ENCODE results near the gene HJURP.
A peak's percentile ranks its signal among the peaks of the same experiment; 100 is the strongest.

Gene HJURP

DNA sequence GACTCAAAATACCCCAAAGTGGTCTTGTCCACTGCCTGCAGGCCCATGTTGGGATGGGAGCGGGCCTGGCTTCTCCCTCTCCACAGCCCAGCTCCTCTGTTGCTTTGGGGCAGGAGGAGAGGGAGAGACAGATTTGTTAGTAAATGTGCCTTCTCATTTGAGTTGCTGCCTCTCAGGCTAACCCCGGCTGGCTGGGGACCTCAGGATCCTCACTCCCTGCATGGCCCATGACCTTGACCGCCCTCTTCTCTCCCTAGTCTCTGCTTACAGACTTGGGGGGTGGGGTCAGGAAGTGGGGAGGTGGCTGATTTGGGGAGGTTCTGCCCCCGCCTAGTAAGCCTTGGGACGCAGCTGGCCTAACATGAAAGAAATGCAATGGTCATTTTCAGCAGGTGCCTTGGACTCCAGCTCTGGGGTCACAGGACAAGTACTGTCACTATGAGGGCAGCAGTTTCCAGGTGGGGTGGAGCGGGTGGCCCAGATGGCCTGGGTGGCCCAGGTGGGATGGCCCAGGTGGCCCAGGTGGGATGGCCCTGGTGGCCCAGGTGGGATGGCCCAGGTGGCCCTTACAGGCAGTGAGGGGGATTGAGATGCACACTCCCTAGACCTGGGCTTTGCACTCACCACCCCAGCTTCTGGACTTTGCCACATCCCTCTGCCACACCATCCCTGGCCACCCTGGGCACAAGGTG is 24.1 kb downstream of the HJURP start:
- DNase-seq, result no peak

DNA sequence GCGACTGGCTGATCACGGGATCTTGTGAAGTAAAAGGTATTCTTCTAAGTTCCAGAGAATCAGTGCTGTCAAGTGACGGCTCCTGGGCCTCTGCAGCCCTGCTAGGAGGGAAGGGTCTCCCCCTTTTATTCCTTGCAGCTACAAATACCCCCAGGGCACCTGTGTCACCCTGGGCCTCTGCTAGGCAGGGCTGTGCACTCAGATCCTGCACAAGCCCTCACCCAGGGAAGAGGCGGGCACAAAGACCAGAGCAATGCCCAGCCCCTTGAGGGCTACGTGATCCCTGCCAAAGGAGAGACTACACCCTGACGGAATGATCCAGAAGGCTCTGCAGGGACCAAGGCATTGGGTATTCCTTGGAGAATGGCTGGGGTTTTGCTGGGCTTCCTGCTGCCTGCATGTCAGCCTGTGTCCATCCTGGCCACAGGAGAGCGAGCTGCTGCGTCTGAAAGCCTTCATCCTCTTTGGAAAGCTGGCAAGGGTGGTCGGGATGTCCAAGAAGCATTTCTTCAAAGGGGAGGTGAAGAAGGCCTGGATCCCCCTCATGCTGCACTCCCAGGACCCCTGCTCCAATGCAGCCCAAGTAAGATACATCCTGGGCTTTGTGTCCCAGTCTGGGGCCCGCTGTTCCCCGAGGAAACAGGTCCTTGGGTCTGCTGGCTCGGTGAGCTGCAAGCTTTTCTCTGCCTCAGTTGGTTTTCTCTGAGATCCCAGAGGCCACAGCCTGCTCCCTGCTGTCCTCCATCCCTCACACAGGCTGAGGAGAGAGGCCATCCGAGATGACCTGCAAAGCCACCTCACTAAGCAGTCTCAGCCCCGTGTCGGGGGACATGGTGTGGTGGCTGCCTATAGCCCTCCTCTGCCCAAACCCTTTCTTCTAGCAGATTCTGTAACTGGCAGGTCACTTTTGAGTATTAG is 24.9 kb downstream of the HJURP start:
- no peak for DNase-seq

DNA sequence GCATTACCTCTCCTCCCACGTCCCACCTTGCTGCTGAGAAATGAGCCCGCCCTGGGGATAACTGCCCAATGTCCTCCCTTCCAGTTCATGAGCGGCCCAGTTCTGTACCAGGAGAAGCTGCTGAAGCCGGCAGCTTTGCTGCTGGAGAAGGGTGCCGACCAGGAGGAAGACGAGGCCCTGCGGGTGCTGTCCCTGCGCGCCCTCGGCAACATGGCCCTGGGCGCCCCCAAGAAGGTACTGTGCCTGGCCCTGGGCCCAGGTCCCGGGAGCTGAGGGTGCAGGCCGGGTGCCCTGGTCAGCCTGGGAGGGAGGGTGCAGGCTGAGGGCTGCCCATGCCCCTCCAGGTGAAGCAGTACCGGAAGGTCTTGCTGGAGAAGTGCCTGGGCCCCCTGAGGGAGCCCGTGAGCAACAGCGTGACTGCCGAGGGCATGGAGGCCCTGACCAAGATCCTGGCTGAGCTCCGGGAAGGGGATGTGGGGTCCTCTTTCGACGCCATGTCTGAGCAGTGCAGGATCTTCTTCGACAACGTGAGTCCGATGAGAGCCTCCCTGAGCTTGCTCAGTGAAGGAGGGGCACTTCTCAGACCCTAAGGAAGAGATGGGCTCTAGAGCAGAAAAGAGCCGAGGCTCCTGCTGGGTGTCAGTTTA is 25.7 kb downstream of the HJURP start:
- DNase-seq, result no peak

DNA sequence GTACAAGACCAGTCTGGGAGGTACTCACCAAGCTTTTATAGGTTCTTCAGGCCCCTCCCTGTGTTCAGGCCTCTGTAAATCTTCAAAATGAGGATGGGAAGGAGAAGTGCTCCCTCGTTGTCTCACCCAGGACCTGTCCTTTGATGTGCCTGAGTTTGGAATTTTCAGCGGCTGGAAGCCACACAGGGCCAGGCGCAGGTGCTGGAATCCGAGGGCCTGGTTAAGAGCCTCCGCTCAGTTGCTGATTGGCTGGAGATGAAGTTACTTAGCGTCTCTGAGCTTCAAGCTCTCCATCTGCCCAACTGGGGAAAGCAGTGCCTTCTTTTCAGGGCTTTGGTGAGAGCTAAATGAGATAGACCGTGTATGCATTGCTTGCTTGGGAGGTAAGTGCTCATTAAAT is 30.0 kb downstream of the HJURP start:
- DNase-seq, result no peak

DNA sequence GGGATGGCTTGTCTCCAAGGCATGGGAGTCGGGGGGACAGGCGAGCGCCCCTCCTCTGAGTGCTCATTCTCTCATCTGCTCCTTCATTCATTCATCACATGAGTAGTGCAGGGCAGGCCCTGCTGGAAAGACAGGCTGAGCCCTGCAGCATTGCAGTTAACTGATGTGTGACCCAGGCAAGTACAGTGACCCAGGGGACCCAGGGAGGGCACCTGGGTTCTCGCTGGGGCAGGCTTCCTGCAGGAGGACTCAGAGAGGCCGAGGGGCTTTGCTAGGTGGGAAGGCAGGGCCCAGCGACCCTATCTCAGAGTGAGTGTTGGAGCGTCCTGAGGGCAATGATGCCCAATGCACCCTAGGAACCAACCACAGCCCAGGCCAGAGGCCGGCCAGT is 30.6 kb downstream of the HJURP start:
- no peak for DNase-seq

DNA sequence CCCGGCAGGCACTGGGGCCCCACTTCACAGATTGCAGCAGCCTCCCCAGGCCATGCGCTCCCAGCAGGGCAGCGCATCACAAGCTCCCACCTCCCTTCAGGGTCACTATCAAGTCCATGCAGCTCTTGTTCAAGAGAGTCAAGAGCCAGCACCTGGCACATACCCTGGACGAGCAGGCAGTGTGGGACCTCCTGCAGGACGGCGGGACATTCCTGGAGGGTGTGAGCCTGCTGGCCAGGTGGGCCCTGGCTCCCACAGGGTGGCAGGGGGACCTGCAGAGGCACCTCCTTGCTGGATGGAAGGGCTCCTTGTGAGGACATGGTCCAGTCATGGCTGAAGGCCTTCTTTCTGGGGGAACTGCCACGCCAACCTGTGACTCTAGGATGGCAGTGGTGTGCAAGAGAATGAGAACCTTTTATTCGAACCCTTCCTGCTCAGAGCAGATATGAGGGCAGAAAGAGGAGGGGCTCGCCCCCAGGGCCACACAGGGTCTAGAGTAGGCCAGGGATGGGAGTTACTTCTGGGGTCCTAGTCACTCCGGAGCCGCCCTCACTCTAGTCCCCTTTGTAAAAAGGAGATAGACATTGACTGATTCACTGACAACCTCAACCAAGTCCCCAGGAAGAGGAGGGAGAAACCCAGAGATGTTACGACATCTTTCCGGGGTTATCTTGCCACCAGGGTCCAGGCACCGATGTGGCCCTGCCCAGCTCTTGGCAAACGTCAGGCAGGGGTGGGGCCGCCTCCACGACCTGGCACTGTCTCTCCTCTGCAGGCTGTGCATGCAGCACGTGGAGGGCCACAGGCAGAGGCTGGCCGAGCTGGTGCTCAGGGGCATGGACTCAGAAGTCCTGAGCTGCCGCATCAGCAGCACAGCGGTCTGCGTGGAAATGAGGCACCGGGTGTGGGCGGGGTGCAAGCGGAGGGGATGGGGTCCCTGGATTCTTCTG is 31.3 kb downstream of the HJURP start:
- no peak for DNase-seq

DNA sequence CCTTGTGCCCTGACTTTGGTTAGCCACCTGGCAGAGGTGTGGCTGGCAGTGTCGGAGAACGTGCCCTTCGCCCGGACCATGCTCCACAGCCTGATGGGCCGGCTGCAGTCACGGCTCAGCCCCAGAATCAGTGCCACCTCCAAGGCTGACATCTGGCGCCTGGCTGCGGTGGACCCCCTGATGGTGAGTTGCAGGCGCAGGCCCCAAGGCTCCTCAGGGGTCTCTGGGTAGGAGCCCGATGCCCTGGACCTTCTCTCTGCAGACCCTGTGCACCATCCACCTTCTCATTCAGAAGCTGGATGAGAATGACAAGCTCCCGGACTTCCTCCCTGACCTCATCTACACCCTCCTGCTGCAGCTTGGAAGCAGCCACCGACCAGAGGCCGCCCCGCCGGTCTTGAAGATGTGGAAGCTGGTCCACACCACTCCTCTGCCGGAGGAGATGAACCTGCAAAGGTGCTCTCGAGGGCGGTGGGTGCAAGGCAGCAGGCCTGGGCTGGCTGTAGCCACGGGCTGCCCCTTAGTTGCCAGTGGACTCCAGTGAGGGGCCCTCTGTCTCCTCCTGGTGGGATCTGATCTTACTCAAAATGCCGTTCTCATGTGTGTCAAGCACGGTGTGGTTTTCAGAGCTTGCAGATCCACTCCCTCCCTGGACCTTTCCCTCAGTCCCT is 32.1 kb downstream of the HJURP start:
- DNase-seq, result no peak

DNA sequence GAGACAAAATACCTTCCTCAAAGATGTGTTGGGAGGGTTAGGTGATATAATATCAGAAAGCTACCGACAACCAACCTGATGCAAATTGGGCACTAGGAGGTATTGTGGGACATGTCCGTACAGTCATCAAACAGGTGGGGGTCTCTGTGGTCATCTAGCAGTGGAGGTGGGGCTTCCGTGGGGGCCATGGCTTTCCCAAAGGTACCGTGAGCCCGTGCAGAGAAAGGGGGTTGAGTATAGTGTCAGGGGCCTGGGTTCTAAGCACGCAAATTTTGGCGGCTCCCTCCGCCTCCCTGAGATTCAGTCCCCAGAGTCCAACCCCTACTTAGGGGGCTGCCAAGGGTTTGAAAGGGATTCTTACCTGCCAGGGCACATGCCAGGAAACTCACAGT is 32.6 kb downstream of the HJURP start:
- no peak for DNase-seq

DNA sequence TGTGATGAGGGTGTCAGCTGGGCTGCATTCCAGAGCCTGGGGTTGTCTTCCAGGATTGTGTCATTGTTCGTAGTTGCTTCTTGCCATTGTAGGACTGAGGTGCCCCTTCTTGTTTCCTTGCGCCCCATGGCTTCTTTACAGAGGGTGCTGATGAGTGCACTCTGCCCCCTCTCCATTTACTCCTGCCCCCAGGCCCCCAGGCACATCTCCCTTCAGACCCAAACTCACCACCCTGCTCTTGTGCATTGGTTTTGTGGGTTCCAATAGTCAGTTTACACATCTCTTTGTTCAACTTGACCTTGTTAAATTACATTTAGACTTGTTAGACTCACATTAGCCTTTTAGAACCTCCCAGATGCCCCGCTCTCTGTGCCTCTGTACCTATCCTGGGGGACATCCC is 33.1 kb downstream of the HJURP start:
- DNase-seq, result no peak

DNA sequence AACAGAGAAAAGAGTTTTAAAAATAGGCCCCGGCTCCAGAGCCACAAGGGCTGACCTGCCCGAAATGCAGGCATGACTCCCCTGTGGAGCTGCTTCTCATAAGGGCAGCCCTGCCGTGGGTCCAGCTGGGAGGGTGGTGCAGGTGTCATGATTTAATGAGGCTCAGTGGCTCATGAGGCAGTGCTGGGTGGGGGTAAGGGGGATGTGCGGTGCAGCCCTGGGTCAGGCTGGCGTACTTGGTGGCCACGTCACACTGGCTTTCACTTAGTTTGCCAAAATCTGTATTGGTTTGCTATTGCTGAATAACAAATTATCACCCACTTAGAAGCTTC is 33.6 kb downstream of the HJURP start:
- DNase-seq, result no peak

DNA sequence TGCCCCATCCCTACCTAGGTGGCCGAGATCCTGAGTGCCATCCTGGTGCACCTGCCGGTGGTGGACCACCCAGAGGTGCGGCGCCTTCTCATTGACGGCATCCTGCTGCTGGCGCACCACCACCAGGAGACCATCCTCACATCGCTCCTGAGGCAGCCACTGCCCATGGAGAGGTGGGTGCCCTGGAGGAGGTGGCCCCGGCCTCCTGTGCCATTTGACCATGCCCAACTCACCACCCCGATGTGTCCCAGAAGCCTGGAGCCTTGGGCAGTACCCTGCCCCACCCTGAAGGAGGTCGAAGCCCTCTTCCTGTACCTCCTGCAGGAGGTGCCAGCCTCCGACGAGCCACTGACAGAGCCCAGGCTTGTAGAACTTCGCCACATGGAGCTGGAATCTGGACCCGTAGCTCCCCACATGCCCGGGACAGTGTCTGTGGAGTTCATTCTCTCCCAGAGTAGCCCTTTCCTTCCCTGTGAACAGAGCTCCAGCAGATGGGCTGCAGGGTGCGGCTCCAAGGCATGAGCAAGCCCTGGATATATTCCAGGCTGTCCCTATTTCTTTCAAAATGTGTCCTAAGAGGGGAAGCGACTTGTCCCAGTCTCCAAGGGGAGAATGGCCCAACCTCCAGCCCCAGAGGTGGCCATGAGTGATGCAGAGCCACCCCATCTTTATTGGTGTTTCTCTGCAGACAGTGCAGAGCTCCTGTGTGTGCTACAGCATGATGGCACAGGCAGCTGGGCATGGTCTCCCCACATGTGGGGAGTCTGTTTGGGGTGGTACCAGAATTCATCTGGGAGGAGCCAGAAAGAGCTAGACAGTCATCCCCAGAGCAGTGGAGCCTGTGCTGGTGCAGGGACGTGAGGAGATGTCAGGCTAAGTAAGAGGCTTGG is 34.2 kb downstream of the HJURP start:
- no peak for DNase-seq

DNA sequence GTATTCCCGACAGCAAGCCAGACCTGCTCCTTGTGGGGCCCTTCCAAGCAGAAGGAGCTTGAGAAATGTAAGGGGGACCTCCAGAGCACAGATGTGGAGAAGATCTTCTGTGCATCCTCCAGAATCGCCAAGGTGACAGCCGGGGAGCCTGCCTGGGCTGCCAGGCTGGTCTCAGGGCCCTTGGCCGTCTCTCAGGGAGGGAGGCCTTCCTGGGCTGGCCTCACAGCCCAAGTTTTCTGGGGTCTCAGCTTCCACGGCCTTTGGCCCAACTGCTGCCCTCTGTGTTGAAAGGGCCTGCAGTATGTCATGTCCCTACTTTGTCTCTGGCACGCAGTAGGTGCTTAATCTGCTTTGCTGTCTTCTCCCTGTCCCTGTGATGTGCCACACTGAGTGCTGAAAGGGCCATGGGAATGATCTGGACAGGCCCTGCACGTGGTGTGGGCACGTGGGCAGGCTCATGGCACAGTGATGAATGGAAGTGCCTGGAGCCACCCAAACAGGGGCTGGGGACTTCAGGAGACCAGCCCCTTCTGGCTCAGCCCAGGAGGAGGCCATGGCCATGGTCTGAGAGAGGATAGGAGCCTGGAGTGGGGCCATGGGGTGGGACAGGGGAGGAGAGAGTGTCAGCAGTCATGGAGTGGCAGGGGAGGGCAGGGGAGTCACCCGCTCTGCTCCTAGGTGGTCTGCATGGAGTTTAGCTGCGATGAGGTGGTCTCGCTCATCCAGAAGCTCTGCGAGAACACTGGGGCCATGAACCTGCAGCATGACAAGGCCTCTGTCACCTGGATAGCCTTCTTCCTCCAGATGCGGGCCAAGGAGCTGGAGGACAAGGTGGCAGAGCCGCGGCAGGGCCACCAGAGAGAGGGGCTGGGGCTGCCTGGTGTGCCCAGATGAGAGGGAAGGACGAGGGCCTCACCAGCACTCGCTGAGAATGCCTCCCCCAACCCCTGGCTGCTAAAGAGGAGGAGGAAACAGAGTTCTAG is 35.4 kb downstream of the HJURP start:
- no peak for DNase-seq

DNA sequence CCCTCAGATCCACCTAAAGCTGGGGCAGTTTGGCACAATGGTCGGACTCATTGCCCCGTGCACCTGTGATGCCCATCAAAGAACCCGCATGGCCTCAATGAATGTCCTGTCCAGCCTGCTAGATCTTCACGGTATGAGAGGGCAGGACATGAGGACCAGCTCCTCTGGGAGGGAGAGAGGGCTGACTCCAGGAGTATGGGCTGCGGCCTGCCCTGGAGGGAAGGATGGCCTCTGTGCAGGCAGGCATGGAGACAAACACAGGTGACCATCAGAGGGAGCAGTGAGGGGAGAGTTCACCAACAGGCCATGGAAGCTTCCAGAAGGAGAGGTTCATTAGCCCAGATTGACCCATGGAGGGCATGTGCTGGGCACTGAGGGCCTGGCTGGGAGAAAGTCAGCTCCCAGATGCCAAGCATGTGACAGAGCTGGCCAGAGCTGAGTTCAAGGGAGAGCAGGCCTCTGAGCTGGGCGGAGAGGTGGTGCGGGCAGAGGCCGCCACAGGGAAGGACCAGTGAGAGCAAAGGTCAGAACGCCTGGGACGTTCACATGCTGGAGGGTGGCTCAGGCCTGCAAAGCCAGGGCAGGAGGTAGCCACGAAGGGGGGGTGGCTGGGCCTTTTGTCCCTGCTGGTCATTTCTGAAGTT is 36.2 kb downstream of the HJURP start:
- peak in 1 of 5 donors; percentile 3 for DNase-seq

DNA sequence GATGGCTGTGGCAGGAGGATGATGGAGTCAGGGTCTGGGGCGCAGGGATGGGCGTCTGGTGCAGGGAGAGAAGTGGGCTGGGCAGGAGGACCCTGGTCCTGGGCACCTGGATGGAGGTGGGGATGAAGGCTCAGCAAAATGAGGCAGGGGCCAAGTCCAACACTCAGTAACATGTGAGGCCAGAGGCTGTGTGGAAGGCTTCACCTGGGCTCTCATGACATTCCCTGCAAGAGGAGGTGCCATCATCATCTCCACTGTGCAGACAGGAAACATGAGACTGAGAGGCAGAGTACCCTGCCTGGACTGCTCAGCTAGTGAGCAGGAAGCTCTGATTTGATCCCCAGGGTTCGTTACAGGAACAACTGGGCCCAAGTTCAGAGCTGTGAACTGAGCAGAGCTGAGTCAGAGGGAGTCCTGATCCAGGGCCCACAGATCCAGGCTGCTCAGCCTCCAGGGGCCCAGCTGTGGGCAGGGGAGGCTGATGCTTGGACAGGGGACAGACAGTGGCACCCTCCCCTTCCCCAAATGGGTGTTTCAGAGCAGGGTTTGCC is 36.9 kb downstream of the HJURP start:
- peak in 1 of 5 donors; percentile 4 for DNase-seq

DNA sequence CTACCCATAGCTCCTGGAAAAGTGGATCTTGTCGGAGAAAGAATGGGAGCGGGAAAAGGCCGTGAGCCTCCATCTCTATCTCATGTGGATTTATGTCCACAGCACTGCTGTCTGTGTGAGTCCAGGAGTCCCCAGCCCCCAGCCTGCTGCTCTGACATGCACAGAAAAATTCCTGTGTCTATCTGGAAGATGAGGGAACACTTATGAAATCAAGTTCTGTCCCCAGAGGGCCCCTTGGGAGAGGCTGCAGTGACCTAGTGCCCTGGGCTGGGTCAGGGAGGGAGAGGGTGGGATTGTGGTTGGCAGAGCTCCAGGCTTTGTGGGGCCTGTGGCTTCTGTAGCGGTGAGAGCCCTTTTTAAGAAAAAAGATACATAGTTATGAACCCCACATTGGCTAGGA is 37.6 kb downstream of the HJURP start:
- no peak for DNase-seq

DNA sequence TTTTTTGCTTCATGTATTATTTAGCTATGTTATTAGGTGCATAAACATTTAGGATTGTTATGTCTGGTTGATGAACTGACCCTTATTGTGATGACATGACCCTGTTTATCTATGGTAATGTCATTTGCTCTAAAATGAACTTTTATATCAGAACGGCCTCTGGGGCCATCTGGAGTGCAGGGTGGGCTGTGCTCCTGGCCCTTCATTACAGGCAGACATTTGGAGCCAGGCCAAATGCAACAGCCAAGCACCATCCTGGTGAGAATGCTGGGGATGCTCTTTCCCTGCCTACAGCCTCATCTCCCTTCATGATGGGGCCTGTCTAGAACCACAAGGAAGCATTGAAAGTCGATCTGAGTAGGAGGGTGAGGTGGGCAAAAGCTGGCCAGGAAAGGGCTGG is 38.0 kb downstream of the HJURP start:
- DNase-seq, result no peak

DNA sequence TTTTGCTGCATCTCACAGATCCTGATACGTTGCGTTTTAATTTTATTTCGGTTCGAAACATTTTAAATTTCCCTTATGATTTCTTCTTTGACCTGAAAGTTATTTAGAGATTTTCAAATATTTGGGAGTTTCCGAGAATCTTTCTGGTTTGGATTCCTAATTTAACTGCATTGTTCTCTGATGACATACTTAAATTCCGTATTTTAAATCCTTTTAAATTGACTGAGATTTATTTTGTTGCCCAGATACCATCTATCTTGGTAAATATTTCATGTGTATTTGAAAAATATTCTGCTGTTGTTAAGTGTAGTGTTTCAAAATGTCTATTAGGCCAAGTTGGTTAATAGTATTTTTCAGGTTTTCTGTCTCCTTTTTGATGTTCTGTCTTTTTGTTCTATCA is 38.5 kb downstream of the HJURP start:
- DNase-seq, result no peak

DNA sequence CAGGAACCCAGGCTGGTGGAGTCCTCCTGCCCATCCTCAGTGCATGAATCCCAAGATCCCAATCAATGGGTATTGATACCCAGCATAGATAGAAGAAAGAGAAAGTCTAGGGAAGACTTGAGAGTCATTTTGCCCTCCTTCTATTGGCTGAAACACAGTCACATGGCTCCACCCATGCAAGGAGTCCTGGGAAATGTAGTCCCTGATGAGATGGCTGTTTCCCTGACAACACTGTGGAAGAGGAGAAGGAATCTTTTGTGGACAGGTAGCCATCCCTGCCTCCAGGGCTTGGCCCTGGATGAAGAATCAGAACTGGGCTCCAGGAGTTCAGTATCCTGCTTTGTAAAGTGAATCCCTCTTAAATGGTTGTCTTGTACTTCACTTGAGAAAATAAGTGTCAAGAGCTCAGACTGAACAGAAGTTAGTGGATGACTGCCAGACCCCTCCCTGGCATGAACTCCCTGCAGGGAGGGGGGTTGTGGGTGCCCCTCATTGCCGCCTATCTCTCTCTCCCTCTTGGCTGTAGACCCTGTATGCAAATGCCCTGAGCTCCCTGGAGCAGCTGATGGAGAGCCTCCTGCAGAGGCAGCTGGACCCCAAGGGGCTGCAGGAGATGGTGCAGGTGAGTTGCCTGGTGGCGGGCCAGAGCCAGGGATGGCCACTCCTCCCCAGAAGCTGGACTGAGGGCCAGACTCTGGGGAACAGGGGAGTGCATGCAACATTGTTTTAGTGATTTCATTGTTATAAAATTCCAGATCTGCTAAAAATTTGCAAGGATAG is 40.1 kb downstream of the HJURP start:
- no peak for DNase-seq
